Naive thymus-derived CD4-positive, alpha-beta T cell (primary cell): ENCODE results near the gene NCAM1. TPM values are rescaled to one million over a fixed set of nuclear protein-coding genes. Genes with fewer than 3 reads are reported as not detected.

Experiments used
- ATAC-seq: fragments of 150-1000 bp; cut with Tn5 transposase; 2 replicates; pipeline ENCODE4 v1.10.0; 2021; ENCODE audit warnings: mild to moderate bottlenecking, moderate library complexity
- CTCF ChIA-PET: fragments of 350-600 bp; sonication (Branson Sonifier 250); formaldehyde crosslinking; loops from one replicate; lab custom pipeline; 2021; ENCODE audit warnings: antibody characterized with exemption; lab: Charles Lee
- POLR2A ChIA-PET: fragments of 350-600 bp; sonication (Branson Sonifier 250); formaldehyde crosslinking; loops from one replicate; lab custom pipeline; 2021; ENCODE audit warnings: antibody characterized with exemption, inconsistent platforms; lab: Charles Lee
- DNase-seq, 9 donors: peaks; one replicate each; pipeline versions ENCODE4 v3.0.0 to v3.0.0-alpha.2; 2020 to 2022; ENCODE audit warnings: mixed read lengths in 1 of 9
- H3K27ac ChIP-seq: one replicate; pipeline ENCODE4 v1.7.0; 2013; ENCODE audit warnings: mild to moderate bottlenecking, low read depth, low read length, moderate library complexity
- H3K27me3 ChIP-seq, 2 donors: one replicate each; pipeline ENCODE4 v1.7.0; 2013; ENCODE audit warnings: low read length in 2 of 2, mild to moderate bottlenecking in 2 of 2, moderate library complexity in 2 of 2; ENCODE audit not compliant: control insufficient read depth in 2 of 2, insufficient read depth in 2 of 2
- H3K36me3 ChIP-seq, 3 experiments: 1 replicate in 2 of 3; 2 replicates in 1 of 3; pipeline ENCODE4 v1.7.0; 2013; ENCODE audit warnings: low read length in 3 of 3, mild to moderate bottlenecking in 3 of 3, moderate library complexity in 1 of 3; ENCODE audit not compliant: insufficient read depth in 3 of 3, control insufficient read depth in 2 of 3
- H3K4me1 ChIP-seq, 2 donors: one replicate each; pipeline ENCODE4 v1.7.0; 2013; ENCODE audit warnings: low read length in 2 of 2, mild to moderate bottlenecking in 2 of 2, moderate library complexity in 1 of 2; ENCODE audit not compliant: control insufficient read depth in 2 of 2, insufficient read depth in 2 of 2
- H3K4me3 ChIP-seq: 2 replicates; pipeline ENCODE4 v1.7.0; 2013; ENCODE audit warnings: mild to moderate bottlenecking, low read length
- H3K9me3 ChIP-seq, 3 experiments: 1 replicate in 2 of 3; 2 replicates in 1 of 3; pipeline ENCODE4 v1.7.0; 2013; ENCODE audit warnings: low read length in 3 of 3; ENCODE audit not compliant: control insufficient read depth in 2 of 3
- H3K27ac Mint-ChIP-seq, 9 donors: one replicate each; pipeline ENCODE4 v1.8.0; 2020 to 2022; ENCODE audit warnings: mixed read lengths in 9 of 9, mild to moderate bottlenecking in 8 of 9, moderate library complexity in 5 of 9, inconsistent platforms in 2 of 9
- H3K27me3 Mint-ChIP-seq, 5 donors: one replicate each; pipeline ENCODE4 v1.8.0; 2021 to 2022; ENCODE audit warnings: mixed read lengths in 5 of 5, mild to moderate bottlenecking in 1 of 5
- H3K36me3 Mint-ChIP-seq, 5 donors: one replicate each; pipeline ENCODE4 v1.8.0; 2020 to 2022; ENCODE audit warnings: mixed read lengths in 5 of 5, mild to moderate bottlenecking in 3 of 5, inconsistent platforms in 1 of 5
- H3K4me1 Mint-ChIP-seq, 7 donors: one replicate each; pipeline ENCODE4 v1.8.0; 2020 to 2022; ENCODE audit warnings: mixed read lengths in 7 of 7, mild to moderate bottlenecking in 3 of 7, inconsistent platforms in 1 of 7
- H3K4me3 Mint-ChIP-seq, 10 donors: one replicate each; pipeline ENCODE4 v1.8.0; 2020 to 2022; ENCODE audit warnings: mild to moderate bottlenecking in 10 of 10, mixed read lengths in 10 of 10, moderate library complexity in 6 of 10, inconsistent platforms in 2 of 10
- H3K9me3 Mint-ChIP-seq, 11 donors: one replicate each; pipeline ENCODE4 v1.8.0; 2020 to 2022; ENCODE audit warnings: mixed read lengths in 11 of 11, mild to moderate bottlenecking in 4 of 11, inconsistent platforms in 1 of 11, moderate library complexity in 1 of 11
- intact Hi-C, 2 donors: fragments of 100-400 bp; cut with micrococcal nuclease; formaldehyde crosslinking; loops; one replicate each; pipeline ENCODE4 v1.15.1; 2023
- polyA plus RNA-seq, 2 donors: library from polyadenylated mRNA; unstranded; fragments of 300-500 nt; fragmentation: Illumina TruSeq; gene quantifications; one replicate each; pipeline ENCODE4 v1.2.3, GENCODE V29; 2021
- total RNA-seq, 6 experiments: library from RNA in 5 of 6; stranded (reverse) in 5 of 6; gene quantifications; 1 replicate in 5 of 6; 2 replicates in 1 of 6; pipeline ENCODE4 v1.2.3 and lab custom pipeline; 2021 to 2026

The NCAM1 gene
- total and polyA plus RNA-seq, 7 experiments from 2014 or later: 0.06 to 18.8 (median 1.0) TPM; not detected in 2

- Mint-ChIP-seq H3K27me3 (peaks cover 0 to 15% (median 4%) of the 10 kb centered on the region in 5 donors), H3K27ac (no peak overlapping the region), H3K4me1 (no peaks in the 10 kb centered on the region), H3K36me3 (no peaks in the 10 kb centered on the region), H3K9me3 (peaks cover 0 to 4% (median 0%) of the 10 kb centered on the region in 11 donors), H3K4me3 (no peak overlapping the region)
- H3K27me3 ChIP-seq: no peaks in the 10 kb centered on the region
- intact Hi-C loops: no loop called here
- ATAC-seq: no peak
- no peaks in the 10 kb centered on the region for H3K36me3 ChIP-seq
- ChIA-PET POLR2A (no interaction called here), CTCF (no interaction called here)
- no peak overlapping the region for H3K4me3 ChIP-seq
- DNase-seq: no peak
- no peaks in the 10 kb centered on the region for H3K9me3 ChIP-seq
- no peaks in the 10 kb centered on the region for H3K4me1 ChIP-seq
- no peak overlapping the region for H3K27ac ChIP-seq
These were observed 192.6 kb downstream of the NCAM1 start for GRCh38 chr11:113153847-113154246.

GRCh38 chr11:113159988-113160807, 199.0 kb downstream of the NCAM1 start:
- H3K27ac ChIP-seq: no peak overlapping the region
- Mint-ChIP-seq H3K9me3 (peaks cover 0 to 4% (median 0%) of the 10 kb centered on the region in 11 donors), H3K4me1 (no peaks in the 10 kb centered on the region), H3K27ac (no peak overlapping the region), H3K36me3 (no peaks in the 10 kb centered on the region), H3K27me3 (peaks cover 0 to 12% (median 0%) of the 10 kb centered on the region in 5 donors), H3K4me3 (no peak overlapping the region)
- intact Hi-C loops: no loop called here
- H3K4me3 ChIP-seq: no peak overlapping the region
- ChIA-PET POLR2A (no interaction called here), CTCF (no interaction called here)
- H3K27me3 ChIP-seq: no peaks in the 10 kb centered on the region
- no peaks in the 10 kb centered on the region for H3K36me3 ChIP-seq
- no peaks in the 10 kb centered on the region for H3K4me1 ChIP-seq
- H3K9me3 ChIP-seq: no peaks in the 10 kb centered on the region
- DNase-seq (no peak), ATAC-seq (no peak)

GRCh38 chr11:113160808-113161124, 199.5 kb downstream of the NCAM1 start:
- ChIA-PET POLR2A (no interaction called here), CTCF (no interaction called here)
- H3K27ac ChIP-seq: no peak overlapping the region
- ATAC-seq: no peak
- no peaks in the 10 kb centered on the region for H3K9me3 ChIP-seq
- no peaks in the 10 kb centered on the region for H3K27me3 ChIP-seq
- Mint-ChIP-seq H3K9me3 (peaks cover 0 to 4% (median 0%) of the 10 kb centered on the region in 11 donors), H3K4me3 (no peak overlapping the region), H3K36me3 (no peaks in the 10 kb centered on the region), H3K27me3 (peaks cover 0 to 12% (median 0%) of the 10 kb centered on the region in 5 donors), H3K4me1 (no peaks in the 10 kb centered on the region), H3K27ac (no peak overlapping the region)
- no peaks in the 10 kb centered on the region for H3K36me3 ChIP-seq
- no peak for DNase-seq
- intact Hi-C loops: no loop called here
- no peaks in the 10 kb centered on the region for H3K4me1 ChIP-seq
- no peak overlapping the region for H3K4me3 ChIP-seq

GRCh38 chr11:113161711-113162591, 200.7 kb downstream of the NCAM1 start:
- ATAC-seq (no peak), DNase-seq (no peak)
- Mint-ChIP-seq H3K36me3 (no peaks in the 10 kb centered on the region), H3K27me3 (peaks cover 0 to 17% (median 7%) of the 10 kb centered on the region in 5 donors), H3K27ac (no peak overlapping the region), H3K4me3 (no peak overlapping the region), H3K4me1 (no peaks in the 10 kb centered on the region), H3K9me3 (peaks cover 0 to 4% (median 0%) of the 10 kb centered on the region in 11 donors)
- intact Hi-C loops: no loop called here
- POLR2A ChIA-PET: no interaction called here
- Histone ChIP-seq H3K36me3 (no peaks in the 10 kb centered on the region), H3K27ac (no peak overlapping the region), H3K4me1 (no peaks in the 10 kb centered on the region), H3K9me3 (no peaks in the 10 kb centered on the region), H3K27me3 (no peaks in the 10 kb centered on the region), H3K4me3 (no peak overlapping the region)
- CTCF ChIA-PET: no interaction called here

GRCh38 chr11:113162592-113162962, 201.4 kb downstream of the NCAM1 start:
- Histone ChIP-seq H3K4me3 (no peak overlapping the region), H3K4me1 (no peaks in the 10 kb centered on the region), H3K27ac (no peak overlapping the region), H3K27me3 (no peaks in the 10 kb centered on the region), H3K9me3 (no peaks in the 10 kb centered on the region), H3K36me3 (no peaks in the 10 kb centered on the region)
- Mint-ChIP-seq H3K27me3 (peaks cover 0 to 17% (median 7%) of the 10 kb centered on the region in 5 donors), H3K4me3 (no peak overlapping the region), H3K27ac (no peak overlapping the region), H3K4me1 (no peaks in the 10 kb centered on the region), H3K36me3 (no peaks in the 10 kb centered on the region), H3K9me3 (peaks cover 0 to 4% (median 0%) of the 10 kb centered on the region in 11 donors)
- CTCF ChIA-PET: no interaction called here
- intact Hi-C loops: no loop called here
- DNase-seq (no peak), ATAC-seq (no peak)
- POLR2A ChIA-PET: no interaction called here

- Histone ChIP-seq H3K27me3 (no peaks in the 10 kb centered on the region), H3K9me3 (no peaks in the 10 kb centered on the region), H3K4me1 (no peaks in the 10 kb centered on the region), H3K36me3 (no peaks in the 10 kb centered on the region), H3K27ac (no peak overlapping the region), H3K4me3 (no peak overlapping the region)
- Mint-ChIP-seq H3K9me3 (peaks cover 0 to 4% (median 0%) of the 10 kb centered on the region in 11 donors), H3K4me1 (no peaks in the 10 kb centered on the region), H3K36me3 (no peaks in the 10 kb centered on the region), H3K27me3 (peaks cover 0 to 17% (median 7%) of the 10 kb centered on the region in 5 donors), H3K4me3 (no peak overlapping the region), H3K27ac (no peak overlapping the region)
- POLR2A ChIA-PET: no interaction called here
- intact Hi-C loops: no loop called here
- ATAC-seq: no peak
- CTCF ChIA-PET: no interaction called here
- no peak for DNase-seq
These were observed 202.2 kb downstream of the NCAM1 start for GRCh38 chr11:113163291-113164030.
